OCI-M2 (cell line): Measurements from ENCODE around the gene JAK2.
"Not testable (repeated sequence)": the region's sequence is repeated elsewhere in the genome, so short reads cannot be mapped to it uniquely, and the experiment has no call there.

Source experiments
- DNase-seq: peaks from one replicate; lab custom pipeline; 2025; ENCODE audit not compliant: unreplicated experiment; lab: John Stamatoyannopoulos, UW

Gene JAK2

DNA sequence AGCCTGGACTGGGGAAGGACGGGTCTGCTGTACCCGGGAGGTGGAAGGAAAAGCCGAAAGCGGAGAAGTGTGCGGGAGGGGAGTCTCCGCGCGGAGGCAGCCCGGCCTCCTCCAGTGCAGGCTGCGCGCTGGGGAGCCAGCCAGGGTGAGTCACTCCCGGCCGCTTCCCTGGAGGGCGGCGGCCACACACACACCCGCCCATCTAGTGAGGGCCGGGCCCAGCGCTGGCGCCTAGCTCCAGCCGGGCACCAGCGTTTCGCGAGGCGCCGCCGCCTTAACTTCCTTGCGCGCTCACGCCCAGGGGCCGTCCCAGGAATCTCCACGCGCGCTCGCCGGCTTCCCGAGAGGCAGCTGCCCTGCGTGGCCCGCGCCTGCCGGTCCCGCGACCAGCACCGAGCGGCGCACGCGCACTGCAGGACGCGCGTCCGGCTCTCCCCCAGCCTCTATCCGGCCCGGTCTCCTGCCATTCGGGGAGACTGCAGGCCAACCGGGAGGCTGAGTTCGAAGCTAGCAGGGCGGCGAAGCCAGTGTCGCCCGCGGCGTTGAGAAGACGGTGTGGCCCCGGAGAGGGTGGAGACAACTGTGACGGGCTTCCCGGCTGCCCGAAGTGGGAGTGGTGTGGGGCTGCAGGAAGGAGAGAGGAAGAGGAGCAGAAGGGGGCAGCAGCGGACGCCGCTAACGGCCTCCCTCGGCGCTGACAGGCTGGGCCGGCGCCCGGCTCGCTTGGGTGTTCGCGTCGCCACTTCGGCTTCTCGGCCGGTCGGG, at the start of gene JAK2:
Gene JAK2 (plus strand): TSS at position 652 of the 765 bp plus-strand sequence. CDS start 36,716 bp downstream, outside the sequence.
- no peak for DNase-seq

DNA sequence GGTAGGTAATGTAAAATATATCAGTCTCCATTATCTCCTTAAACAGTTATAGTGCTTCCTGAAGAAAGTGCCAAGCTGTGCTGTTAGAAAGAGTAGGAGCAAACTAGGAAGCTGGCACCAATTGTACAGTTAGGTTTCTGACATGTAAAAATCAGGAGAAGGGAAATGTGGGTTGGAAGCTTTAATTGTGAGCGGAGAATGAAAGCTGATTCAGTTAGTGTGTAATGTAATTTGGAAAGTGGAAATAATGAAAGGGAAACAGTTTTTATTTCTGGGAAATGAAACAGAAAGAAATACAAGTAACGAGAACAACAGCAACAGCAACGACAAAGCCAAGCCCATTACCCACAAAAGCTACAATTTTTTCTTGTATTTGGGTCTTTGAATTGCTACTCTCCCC, 48.8 kb upstream of the JAK2 start:
- no peak for DNase-seq

DNA sequence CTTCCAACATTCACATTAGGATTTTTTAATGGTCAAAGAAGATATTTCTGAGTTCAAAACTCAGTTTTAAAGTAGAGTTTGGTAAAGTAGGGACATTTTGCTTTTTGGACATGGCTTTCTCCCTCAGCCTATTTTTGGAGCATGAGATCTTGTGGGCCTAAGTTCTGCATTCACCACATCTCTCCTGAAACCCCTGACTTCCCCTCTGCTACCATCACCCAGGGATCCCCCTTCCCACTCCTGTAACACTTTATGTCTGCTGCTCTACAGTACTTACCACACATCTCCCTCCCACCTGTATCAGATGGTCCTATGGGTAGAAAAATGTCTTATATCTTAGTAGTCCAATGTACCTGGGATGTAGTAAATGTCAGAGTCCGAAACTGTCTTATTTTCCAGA, 48.2 kb upstream of the JAK2 start:
- no peak for DNase-seq

DNA sequence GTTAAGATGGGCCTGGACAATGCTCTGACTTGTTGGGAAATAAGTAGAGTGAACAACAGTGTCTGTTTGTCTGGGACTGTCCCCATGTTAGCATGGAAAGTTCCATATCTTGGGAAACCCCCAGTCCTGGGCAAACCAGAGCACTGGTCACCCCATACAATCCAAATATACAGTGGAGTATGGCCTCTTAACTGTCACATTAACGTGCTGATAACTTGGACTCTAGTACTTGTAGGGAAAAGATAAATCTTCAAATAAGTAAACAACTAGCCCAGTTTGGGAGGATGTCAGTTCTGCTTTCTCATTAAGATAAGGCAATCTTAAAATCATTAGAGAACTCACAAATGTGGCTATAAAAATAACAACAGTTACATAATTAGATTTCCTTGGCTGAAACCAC, 47.6 kb upstream of the JAK2 start:
- no peak for DNase-seq

DNA sequence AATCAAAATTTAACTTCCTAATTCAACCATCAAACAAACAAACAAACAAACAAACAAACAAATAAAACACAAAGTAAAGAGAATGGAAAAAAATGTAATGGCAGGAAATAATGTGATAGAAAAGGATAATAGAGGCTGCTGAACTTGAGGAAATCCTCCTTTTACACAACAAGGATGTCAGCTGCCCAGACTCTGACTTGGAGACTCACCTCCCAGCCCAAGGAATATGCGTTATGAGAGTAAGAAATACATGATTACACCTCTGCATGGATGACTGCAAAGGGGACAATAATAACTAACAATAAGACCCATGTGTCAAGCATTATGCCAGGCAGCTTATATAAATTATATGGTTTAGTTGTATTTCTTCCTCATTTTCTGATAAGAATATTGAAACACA, 46.6 kb upstream of the JAK2 start:
- no peak for DNase-seq

DNA sequence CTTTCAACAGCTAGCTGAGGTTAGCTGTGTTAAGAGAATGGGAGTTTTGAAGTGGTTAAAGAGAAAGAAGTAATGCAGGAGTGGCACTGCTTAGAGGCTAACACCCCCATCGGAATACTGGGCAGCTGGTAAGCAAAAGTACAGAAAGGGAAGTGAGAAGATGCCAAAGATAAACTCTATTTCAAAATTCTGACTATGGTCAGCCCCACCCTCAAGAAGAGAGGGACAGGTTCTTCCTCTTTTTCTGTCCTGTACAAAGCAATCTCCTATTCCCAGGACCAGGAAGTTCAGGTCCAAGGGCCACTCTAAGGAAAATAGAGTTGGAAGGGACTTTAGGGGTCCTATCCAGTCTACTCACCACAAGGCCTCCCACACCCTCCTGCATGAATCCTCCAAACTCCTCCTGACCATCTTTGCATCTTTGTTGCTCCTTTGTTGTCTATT, 45.9 kb upstream of the JAK2 start:
- DNase-seq, result no peak

DNA sequence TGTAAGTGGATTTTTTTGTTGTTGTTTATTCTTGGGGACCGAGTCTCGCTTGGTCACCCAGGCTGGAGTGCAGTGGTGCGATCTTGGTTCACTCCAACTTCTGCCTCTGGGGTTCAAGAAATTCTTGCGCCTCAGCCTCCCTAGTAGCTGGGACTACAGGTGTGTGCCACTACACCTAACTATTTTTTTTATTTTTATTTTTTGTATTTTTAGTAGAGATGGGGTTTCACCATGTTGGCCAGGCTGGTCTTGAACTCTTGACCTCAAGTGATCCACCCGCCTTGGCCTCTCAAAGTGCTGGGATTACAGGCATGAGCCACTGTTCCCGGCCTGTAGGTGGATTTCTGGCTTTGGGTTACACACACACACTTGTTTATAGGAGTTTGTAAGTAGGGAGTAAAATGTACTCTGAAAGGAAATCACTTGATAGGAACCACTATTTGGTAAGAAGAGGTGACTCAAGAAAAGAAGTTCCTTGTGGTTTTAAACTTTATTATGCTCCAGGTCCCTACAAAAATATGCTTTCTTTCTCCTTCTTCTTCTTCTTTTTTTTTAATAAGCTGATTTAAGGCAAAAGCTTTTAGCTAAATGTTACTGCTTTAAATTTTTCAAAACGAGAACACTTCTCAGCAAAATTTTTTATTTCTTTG, 42.9 kb upstream of the JAK2 start:
- DNase-seq, result not testable (repeated sequence)

DNA sequence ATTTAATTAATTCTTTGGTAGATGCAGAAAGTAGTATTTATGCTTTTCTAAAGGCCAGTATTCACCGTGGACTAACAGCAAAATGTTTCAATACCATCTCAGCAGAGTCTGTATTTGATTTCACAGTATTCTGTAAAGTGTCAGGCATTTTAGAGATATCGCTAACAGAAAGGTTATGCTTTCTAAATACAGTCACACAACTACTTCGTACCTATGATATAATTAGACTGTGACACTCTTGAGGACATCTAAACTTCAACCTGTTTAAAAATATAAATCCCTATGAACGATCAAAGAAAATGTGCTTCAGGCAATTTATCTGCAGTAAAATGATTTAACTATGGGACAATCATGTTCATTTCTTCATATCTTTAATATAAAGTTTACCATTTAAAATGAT, 41.7 kb upstream of the JAK2 start:
- no peak for DNase-seq

DNA sequence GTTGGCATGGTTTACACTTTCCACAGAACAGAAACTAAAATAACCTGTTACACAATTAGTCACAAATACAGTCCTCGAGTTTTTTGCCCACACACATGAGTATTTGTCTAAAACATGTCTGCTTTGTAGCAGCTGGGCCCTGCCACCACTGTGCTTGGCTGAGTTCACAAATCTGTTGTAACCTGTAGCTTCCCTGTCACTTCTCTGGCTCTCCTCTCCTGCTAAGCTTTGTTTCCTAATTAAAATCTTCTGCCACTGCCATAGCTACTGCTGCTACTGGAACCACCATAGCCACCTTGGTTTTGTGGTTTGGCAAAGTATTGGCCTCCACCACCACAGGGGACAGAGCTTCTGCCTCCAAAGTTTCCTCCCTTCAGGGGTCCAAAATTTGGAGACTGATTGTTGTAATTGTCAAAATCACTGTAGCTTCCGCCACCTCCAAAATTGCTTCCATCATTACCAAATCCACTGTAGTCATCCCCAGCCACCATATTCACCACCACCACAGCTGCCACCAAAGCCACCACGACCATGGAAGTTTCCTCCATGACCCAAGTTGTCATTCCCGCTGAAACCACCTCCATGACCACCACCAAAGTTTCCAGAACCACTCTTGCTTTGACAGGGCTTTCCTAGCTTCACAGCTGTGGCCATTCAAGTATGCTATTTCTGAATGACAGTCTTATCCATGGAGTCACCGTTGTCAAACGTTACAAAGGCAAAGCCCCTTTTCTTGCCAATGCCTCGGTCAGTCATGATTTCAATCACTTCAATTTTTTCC, 40.5 kb upstream of the JAK2 start:
- not testable (repeated sequence) for DNase-seq

DNA sequence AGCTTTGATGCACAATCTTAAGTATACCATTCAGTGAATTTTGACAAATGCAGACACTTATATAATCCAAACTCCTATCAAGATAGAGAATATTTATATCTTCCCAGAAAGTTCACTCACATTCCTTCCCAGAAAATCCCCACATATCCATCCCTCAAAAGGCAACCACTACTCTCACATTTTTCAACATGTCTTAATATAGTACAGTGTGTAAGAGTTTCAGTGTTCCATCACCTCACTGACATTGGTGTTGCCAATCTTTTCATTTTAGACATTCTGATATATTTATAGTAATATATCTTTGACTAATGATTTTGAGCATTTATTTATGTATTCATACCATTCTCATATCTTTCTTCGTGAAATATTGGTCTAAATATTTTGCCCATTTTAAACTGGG, 38.1 kb upstream of the JAK2 start:
- no peak for DNase-seq

DNA sequence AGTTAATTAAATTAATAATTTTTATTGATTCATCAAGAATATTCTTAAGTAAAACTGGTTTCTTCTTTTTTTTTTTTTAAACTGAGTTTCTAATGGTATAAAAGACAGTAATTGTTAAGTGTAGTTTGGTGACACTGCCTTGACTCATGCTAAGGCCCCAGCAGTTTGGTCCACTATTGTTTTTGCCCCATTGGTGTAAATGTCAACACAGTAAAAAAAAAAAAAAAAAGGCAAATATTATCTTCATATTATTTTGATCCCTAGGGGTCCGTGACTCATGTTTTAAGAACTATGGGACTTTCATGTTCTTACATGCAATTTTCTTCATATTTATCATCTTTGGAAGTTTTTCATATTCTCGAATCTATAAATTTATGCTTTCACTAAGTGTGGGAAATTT, 29.2 kb upstream of the JAK2 start:
- DNase-seq, result no peak

DNA sequence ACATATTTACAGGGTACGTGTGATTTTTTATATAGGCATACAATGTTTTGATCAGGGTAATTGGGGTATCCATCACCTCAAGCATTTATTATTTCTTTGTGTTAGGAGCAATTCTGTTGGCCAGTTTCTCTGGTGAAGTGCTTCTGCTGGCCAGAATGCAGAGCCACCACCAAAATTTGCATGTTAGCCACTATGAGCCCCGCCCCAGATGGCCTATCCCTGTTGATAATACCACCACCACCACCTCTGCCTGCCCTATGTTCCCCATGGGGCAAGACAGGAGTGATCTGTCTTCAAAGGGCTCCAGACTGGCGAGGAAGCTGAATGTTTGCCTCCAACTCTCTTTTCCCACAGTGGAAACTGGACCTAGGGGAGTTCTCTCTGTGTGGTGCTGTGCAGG, 26.0 kb upstream of the JAK2 start:
- no peak for DNase-seq

DNA sequence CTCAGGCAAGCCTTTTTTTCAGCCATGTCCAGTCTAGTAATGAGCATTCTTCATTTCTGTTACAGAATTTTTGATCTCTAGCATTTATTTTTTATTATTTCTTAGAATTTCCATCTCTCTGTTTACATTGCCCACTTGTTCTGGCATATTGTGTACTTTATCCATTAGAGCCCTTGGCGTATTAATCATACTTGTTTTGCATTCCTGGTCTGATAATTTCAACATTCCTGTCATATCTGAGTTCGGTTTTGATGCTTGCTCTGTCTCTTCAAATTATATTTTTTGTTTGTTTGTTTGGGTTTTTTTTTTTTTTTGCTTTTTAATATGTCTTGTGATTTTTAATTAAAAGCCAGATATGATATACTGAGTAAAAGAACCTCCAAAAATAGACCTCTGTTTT, 23.0 kb upstream of the JAK2 start:
- no peak for DNase-seq

DNA sequence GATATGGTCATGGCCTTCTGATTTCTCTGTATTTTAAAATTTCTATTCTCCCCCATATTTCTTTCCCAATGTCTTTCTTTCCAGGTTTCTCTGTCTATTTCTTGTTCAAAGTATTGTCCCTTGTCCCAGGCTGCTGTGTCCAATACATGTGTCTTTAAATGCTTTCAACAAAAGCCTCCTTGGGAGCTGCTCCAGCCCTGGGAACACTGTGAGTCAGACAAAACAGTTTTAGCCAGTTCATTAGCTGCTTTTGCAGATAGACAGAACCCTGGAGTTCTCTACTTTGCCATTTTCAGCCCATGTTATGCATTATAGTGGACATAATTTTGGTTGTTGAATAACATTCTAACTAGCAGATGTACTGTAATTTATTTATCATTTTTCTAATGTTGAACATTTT, 20.5 kb upstream of the JAK2 start:
- DNase-seq, result no peak

DNA sequence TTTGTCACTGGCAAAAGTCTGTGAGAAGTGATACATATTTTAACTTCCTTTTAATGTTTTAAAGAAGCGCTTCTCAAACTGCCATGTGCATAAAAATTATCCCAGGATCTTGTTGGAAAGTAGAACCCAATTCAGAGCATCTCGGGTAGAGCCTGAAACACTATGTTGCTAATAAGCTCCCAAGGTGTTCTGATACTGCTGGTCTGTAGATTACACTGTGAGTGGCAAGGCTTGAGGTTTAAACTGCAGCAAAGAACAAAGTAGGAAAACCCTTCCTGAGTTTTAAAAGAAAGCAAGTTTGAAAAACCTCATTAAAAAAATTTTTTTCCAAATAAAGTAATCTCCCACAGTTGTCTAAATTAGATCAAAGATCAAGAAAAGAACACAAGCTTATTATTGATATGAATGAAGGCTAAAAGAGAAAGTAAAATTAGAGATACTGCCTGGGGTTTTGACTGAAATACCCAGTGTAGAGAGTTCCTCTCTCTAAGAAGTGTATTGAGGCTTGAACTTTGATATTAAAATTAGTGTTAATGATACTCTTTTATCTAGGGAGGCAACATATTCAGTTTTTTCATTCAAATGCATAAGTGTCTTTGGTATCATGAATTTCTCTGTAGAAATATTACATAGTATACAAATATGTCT, 19.8 kb upstream of the JAK2 start:
- DNase-seq, result no peak

DNA sequence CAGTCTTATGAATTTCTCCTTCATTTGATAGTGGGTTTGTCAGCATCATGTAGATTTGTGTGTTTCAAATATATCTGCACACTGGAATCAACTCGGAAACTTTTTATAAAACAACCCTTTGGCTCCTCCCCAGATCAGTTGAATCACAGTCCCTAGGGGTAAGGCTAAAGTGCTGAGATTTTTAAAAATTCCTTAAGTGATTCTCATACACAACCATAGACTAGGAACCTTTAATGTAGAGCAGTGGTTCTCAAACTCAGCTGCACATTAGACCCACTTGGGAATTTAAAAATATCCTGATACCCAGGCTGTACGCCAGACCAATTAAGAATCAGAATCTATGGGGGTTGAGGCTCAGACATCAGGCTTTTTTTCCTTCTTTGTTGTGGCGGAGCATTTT, 17.5 kb upstream of the JAK2 start:
- DNase-seq, result no peak

DNA sequence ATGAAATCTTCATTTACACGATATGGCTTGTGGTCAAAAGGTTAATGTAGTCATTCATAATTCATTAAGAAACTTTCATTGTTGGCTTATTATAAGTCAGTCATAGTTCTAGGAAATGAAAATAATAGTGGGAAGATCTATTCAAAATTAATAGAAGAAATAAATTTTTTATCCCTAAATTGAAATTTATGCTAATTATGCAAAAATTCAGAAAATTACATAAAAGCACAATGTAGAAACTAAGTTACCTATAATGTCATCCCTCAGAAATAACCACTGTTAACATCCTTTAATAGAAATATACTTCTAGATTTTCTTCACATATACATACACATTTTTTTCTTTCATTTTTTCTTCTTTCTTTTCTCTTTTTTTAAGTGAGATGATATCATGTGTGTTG, 15.9 kb upstream of the JAK2 start:
- DNase-seq, result no peak

DNA sequence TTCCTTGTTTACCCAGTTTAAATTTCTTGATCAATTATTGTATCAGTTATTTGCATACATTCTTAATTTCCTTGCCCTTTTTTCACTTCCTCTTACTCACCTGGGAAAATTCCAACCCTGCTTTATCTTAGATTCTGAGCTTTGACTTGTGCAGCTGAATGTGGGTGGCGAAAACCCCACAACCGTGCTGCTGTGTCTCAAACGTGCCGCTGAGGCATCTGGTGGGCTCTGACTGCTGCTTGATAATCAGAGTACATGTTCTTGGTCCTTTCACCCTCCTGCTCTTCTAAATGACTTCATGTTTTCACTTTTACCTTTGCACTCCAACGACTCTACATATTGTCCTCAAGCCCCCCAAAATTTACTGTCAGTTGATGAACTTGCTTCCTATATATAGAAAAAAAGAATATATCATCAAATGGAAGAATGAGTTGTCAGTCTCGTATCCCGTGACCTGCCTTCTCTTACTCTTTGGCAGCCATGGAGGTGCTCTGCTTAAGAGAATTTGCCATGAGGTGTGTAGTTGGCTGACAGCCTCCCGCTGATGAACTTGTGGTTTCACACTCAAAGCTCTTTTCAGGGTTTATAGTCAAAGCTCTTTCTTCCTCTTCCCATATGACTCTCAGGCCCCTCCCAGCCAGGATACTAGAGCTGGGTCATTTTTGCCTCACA, 14.0 kb upstream of the JAK2 start:
- DNase-seq, result no peak

DNA sequence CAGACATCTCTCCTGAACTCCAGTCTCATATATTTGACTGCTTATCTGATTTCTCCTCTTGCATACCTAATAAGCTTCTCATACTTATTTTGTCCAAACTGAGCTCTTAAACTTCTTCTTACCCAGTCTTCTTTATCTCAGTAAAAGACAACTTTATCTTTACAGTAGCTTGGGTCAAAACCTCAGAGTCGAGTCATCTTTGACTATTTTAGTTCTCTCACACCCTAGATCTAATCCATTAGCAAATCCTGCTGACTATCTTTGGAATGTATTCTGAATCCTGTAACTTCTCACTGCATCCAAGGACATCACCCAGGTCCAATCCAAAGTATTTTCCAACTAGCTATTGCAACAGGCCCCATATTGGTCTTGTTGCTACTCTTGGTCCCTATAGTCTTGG, 11.8 kb upstream of the JAK2 start:
- DNase-seq, result no peak

DNA sequence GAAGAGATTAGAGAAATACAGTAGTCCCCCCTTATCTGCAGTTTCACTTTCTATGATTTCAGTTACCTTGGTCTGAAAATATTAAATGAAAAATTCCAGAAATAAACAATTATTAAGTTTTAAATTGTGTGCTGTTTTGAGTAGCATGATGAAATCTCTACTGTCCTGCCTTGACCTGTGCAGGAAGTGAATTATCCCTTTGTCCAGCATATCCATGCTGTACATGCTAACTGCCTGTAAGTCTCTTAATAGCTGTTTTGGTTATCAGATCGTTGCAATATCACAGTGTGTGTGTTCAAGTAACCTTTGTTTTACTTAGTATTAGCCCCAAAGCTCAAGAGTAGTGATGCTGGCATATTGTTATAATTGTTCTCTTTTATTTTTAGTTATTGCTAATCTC, 11.2 kb upstream of the JAK2 start:
- no peak for DNase-seq

DNA sequence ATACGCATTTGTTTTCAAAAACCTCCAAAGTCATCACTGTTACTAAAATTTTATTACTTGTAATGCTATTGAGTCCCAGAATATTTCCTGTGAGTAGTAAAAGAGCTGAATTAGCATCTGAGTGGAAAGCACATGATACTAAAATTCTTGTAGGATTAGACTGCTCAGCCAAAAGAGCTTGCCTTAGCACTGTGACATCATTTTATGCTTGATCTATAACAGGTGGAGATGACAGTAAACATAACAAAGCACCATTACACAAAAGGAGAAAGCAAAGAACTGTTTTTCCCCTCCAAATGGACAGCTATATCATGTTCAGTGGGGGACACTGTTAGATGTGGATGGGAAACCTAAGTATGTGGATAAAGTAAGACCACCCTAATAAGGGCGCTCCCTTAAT, 5.8 kb upstream of the JAK2 start:
- DNase-seq, result no peak
